Activated naive CD8-positive, alpha-beta T cell treated with anti-CD3 and anti-CD28 coated beads for 36 hours (primary cell): Measurements from ENCODE around the gene NUDT21. TPM values are rescaled to one million over a fixed set of nuclear protein-coding genes. Genes with fewer than 3 reads are reported as not detected.

Experiments
- DNase-seq: peaks from one replicate; pipeline ENCODE4 v3.0.0; 2021
- H3K27ac Mint-ChIP-seq: one replicate; pipeline ENCODE4 v1.8.0; 2022; ENCODE audit warnings: mild to moderate bottlenecking, moderate library complexity, mixed read lengths
- H3K27me3 Mint-ChIP-seq: one replicate; pipeline ENCODE4 v1.8.0; 2022; ENCODE audit warnings: mild to moderate bottlenecking, mixed read lengths
- H3K36me3 Mint-ChIP-seq: one replicate; pipeline ENCODE4 v1.8.0; 2021; ENCODE audit warnings: mild to moderate bottlenecking, mixed read lengths
- H3K4me1 Mint-ChIP-seq: one replicate; pipeline ENCODE4 v1.8.0; 2021; ENCODE audit warnings: mixed read lengths
- H3K4me3 Mint-ChIP-seq: one replicate; pipeline ENCODE4 v1.8.0; 2022; ENCODE audit warnings: mild to moderate bottlenecking, moderate library complexity, mixed read lengths
- H3K9me3 Mint-ChIP-seq: one replicate; pipeline ENCODE4 v1.8.0; 2022; ENCODE audit warnings: mixed read lengths
- total RNA-seq, 2 experiments: library from RNA; stranded (reverse); gene quantifications; one replicate each; pipeline ENCODE4 v1.2.3, GENCODE V29; 2021

NUDT21 gene
- total RNA-seq, 2 experiments from 2014 or later: 319 to 323 TPM

DNA sequence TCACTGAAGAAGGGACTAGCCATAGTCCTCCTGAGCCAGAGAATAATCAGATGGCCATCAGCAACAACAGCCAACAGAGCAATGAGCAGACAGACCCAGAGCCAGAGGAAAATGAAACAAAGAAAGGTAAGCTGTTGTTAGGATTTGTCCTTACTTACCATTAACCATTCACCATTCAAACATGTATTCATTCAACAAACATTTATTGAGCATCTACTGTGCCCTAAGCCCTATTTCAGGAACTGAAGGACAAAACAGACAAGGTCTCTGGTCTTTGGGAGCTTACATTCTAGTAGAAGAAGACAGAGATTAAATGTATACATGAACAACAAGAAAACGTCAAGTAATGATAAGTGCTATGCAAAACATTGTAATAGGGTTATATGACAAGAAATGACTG, 19.5 kb upstream of the NUDT21 start:
- no peak overlapping the region for H3K4me3 Mint-ChIP-seq
- H3K9me3 Mint-ChIP-seq: no peaks in the 10 kb centered on the region
- H3K36me3 Mint-ChIP-seq: peaks cover 39% of the 10 kb centered on the region
- peaks cover 1% of the 10 kb centered on the region for H3K4me1 Mint-ChIP-seq
- DNase-seq: no peak
- no peak overlapping the region for H3K27ac Mint-ChIP-seq
- H3K27me3 Mint-ChIP-seq: no peaks in the 10 kb centered on the region

DNA sequence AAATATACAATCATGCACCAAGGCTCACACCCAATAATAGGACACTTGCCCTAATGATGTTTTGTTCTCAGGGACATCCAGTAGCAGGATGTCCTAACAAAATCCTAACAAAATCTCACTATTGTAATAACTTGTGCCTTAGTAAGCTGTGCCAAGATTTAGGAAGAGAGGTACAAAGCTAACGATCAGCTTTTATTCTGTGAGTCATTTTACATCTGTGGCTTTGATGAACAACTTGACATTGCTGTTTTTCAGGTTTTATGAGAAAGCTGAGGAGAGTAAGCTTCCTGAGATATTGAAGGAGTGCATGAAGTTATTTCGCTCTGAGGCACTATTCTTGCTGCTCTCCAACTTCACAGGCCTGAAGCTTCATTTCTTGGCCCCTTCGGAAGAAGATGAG, 19.1 kb upstream of the NUDT21 start:
- no peak for DNase-seq
- Mint-ChIP-seq H3K4me3 (no peak overlapping the region), H3K9me3 (no peaks in the 10 kb centered on the region), H3K4me1 (peaks cover 1% of the 10 kb centered on the region), H3K27ac (no peak overlapping the region), H3K36me3 (peaks cover 40% of the 10 kb centered on the region), H3K27me3 (no peaks in the 10 kb centered on the region)

DNA sequence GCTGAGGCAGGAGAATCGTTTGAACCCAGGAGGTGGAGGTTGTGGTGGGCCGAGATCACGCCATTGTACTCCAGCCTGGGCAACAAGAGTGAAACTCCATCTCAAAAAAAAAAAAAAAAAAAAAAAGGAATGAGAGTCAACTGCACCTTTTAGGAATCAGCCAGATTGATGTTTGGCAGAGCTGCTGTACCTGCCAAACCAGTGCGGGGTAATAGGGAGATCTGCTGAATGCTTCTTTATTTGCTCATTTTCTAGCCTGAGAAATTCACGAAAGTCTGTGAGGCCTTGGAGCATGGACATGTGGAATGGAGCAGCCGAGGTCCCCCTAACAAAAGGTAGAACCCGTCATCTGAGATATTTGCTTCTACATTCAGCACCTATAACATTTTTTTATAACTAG, 18.6 kb upstream of the NUDT21 start:
- no peaks in the 10 kb centered on the region for H3K9me3 Mint-ChIP-seq
- no peak overlapping the region for H3K4me3 Mint-ChIP-seq
- H3K36me3 Mint-ChIP-seq: peaks cover 36% of the 10 kb centered on the region
- DNase-seq: no peak
- peaks cover 1% of the 10 kb centered on the region for H3K4me1 Mint-ChIP-seq
- H3K27me3 Mint-ChIP-seq: no peaks in the 10 kb centered on the region
- H3K27ac Mint-ChIP-seq: no peak overlapping the region

DNA sequence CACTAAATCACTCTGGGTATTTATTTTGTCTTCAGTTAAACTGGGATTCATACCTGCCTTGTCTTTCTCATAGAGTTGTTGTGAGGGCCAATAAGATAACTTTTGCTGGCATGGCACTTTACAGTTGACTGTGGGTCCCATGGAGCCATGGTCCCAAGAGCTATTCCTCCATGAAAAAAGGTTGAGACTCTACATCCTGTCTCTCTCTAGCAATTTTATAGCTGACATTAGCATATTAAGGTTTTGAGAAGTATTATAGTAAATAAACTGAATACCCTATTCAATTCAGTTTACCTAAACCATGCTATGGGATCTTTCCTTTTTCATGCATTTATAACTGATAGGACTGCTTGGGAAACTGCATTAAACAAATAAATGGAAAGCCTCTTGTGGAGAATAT, 17.7 kb upstream of the NUDT21 start:
- Mint-ChIP-seq H3K9me3 (no peaks in the 10 kb centered on the region), H3K36me3 (peaks cover 41% of the 10 kb centered on the region), H3K4me1 (peaks cover 1% of the 10 kb centered on the region), H3K27ac (no peak overlapping the region), H3K4me3 (no peak overlapping the region), H3K27me3 (no peaks in the 10 kb centered on the region)
- DNase-seq: no peak

DNA sequence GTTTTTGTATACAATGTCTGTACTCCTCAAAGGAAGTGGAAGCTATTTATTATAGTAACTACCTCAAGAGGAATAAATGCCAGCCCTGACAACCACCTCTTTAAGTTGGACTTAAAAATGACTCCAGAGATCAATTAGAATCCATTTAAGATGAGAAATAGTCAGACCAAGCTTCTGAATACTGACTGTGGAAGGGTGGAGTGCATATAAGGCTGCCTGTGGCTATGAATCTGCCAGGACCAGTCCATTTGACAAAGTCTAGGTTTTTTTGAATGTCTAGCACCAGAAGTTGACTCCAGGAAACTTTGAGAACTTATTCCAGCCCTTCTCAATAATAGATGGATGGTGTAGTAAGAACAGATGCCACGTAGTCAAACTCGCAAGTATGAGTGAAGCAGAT, 15.2 kb upstream of the NUDT21 start:
- no peak for DNase-seq

DNA sequence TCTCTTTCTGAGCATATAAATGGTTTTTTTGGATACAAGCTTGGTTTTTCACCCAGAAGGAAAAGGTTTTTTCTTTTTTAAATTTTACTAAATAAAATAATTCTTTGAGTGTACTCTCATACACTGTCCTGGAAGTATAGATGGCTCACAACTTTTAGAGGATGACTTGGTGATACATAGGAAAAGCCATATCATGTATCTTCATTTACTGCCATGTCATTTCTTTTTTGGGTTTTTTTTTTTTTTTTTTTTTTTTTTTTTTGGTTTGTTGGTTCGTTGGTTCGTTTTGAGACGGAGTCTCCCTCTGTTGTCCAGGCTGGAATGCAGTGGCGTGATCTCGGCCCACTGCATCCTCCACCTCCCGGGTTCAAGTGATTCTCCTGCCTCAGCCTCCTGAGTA, 12.0 kb upstream of the NUDT21 start:
- Mint-ChIP-seq H3K27me3 (no peaks in the 10 kb centered on the region), H3K4me1 (no peaks in the 10 kb centered on the region), H3K27ac (no peak overlapping the region), H3K36me3 (peaks cover 24% of the 10 kb centered on the region), H3K9me3 (no peaks in the 10 kb centered on the region), H3K4me3 (no peak overlapping the region)
- no peak for DNase-seq

More for the DNA sequence above, 15.2 kb upstream of the NUDT21 start:
- no peaks in the 10 kb centered on the region for H3K9me3 Mint-ChIP-seq
- peaks cover 35% of the 10 kb centered on the region for H3K36me3 Mint-ChIP-seq
- no peak overlapping the region for H3K4me3 Mint-ChIP-seq
- no peak overlapping the region for H3K27ac Mint-ChIP-seq
- no peaks in the 10 kb centered on the region for H3K4me1 Mint-ChIP-seq
- no peaks in the 10 kb centered on the region for H3K27me3 Mint-ChIP-seq

DNA sequence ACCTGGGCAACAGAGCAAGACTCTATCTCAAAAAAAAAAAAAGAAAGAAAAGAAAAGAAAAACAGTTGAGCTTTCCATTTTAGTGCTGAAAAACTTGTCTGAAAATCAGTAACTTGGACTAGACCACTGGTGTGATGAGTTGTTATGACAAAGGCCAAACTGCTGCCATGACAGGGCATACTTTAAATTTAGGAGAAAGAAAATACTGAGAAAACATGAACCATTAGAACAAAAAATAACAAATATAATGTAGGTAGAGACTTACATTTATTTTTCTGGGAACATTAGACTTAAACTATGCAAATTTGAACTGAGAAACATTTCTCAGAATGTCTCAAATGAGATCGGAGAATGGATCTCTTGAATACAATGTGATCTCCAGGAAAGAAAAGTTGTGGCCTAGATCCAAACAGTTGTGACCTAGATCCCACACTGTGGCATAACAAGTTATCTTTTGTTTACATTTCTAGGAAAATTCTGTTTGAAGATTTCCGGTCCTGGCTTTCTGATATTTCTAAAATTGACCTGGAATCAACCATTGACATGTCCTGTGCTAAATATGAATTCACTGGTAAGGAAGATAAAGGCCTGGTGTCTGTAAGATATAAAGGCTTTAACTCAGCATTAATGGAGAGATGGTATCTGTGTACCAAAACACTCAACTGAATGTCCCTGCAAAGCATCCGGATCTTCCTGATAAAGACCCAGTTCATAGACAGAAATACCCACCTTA, 11.1 kb upstream of the NUDT21 start:
- H3K9me3 Mint-ChIP-seq: no peaks in the 10 kb centered on the region
- no peaks in the 10 kb centered on the region for H3K4me1 Mint-ChIP-seq
- H3K36me3 Mint-ChIP-seq: peaks cover 29% of the 10 kb centered on the region
- H3K27me3 Mint-ChIP-seq: no peaks in the 10 kb centered on the region
- H3K4me3 Mint-ChIP-seq: no peak overlapping the region
- DNase-seq: no peak
- no peak overlapping the region for H3K27ac Mint-ChIP-seq

DNA sequence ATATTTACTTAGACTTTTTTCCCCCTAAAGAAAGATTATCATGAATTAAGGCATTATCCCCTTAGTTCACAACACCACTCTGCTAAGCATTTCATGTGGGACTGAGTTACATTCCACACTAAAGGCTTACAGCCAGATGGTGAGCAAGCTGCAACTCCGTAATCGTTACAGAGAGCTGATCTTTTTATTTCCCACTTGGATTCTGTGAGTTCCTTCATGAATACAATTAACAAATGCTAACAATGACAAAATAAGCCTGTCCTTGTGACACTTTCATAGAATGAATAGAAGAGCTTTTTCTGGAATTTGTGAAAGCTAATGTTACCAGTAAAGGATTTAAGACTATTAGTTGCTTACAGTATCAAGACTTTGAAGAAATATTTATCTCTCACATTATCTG, 9.0 kb upstream of the NUDT21 start:
- Mint-ChIP-seq H3K4me3 (no peak overlapping the region), H3K36me3 (peaks cover 39% of the 10 kb centered on the region), H3K27ac (no peak overlapping the region), H3K27me3 (no peaks in the 10 kb centered on the region), H3K4me1 (peaks cover 7% of the 10 kb centered on the region), H3K9me3 (no peaks in the 10 kb centered on the region)
- DNase-seq: no peak

DNA sequence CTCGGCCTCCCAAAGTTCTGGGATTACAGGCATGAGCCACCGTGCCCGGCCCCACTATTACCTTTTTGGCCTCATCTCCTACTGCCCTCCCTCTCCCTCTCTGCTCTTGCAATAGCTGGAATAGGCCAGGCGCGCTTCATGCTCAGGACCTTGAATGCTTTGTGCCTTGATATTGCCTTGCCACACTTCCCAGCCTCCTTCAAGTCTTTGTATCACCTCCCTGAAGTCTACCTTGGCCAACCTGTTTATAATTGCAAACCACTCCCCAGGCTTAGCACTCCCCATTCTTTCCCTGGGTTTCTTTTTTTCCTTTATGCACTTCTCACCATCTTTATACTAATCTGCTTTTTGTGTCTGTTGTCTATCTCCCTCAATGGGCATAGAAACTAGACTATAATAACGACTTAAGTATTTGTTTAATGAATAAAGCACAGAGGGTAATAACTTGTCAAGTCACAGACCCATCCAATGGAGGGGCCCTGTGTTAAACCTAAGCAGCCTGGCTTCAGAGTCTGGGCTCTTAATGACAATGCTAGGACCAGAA, 6.9 kb upstream of the NUDT21 start:
- H3K36me3 Mint-ChIP-seq: peaks cover 46% of the 10 kb centered on the region
- H3K4me1 Mint-ChIP-seq: peaks cover 10% of the 10 kb centered on the region
- no peaks in the 10 kb centered on the region for H3K27me3 Mint-ChIP-seq
- H3K27ac Mint-ChIP-seq: no peak overlapping the region
- no peaks in the 10 kb centered on the region for H3K9me3 Mint-ChIP-seq
- DNase-seq: no peak
- H3K4me3 Mint-ChIP-seq: no peak overlapping the region

DNA sequence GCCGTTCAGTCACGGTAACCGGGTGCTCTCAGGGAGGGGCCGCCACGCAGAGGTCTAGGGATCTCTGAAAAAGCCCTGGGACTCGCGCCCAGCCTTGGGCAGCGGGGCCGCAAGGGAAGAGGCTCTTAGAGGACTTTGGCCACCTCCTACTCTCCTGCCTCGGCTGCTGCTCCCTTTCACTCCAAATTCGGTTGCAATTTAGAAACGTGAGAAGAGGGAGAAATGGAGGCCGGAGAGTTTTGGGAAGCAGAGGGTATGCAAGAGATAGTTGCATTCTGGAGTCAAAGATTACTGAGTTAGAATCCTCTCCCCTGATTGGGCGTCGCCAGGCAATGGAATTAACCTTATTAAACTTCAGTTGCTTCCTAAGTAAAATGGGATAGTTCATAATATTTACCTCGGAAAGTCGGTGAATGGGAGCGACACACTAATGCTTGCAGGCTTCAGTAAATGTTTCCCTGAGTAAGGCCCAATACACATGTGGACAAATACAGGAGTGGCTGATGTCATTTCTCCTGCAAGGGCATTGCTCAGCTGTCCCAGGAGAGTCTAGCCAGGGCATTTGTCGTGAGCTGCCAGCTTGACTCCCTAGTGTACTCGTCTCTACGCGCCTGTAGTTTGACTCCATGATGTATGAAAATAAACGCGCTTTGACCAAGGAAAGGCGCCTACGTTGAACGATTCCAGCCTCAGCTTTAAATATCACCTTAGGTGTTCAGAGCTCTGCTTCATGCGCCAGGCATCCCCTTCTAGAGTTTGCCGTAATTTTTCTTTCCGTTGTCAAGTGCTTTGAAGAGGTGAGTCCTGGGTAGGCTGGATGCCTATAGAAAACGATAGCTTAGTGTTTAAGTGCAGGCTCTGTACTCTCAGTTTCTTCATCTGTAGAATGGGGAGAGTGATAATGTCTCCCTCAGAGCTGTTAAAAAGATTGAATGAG, 889 bp upstream of the NUDT21 start:
- Mint-ChIP-seq H3K27me3 (no peaks in the 10 kb centered on the region), H3K4me3 (peak overlapping the region; percentile 94), H3K9me3 (no peaks in the 10 kb centered on the region), H3K36me3 (peaks cover 54% of the 10 kb centered on the region), H3K4me1 (peaks cover 41% of the 10 kb centered on the region), H3K27ac (peak overlapping the region; percentile 92)
- no peak for DNase-seq

DNA sequence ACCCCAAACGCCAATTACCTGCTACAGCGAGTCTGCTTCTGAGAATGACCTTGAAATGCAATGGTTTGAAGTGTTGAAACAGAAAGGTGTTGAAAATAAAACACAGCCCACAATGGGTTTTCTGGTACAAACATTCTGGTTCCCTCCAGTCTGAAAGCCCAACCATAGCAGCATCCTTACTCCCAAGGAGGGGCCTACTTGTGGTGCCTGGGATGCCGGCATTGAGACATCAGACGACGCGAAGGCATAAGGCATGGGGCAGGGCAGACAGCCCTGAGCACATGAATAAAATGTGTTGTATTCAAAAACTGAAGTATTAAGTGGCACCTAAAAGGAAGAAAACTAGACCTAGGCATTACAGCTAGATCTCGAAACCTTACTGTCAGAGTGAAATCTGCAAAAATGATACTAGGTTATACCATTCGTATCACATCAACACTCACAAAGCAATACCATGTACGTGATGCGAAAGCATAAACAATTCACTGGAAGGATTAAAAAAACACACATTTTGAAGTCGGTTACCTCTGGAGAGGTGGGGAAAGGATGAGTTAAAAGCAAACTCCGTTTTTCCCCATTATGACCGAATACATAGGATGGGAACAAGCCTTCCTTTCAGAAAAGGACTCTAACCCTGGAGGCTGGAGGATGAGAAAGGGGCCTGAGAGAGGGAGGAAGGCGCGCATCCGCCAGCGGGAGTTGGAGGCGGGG, 702 bp downstream of the NUDT21 start:
- H3K4me1 Mint-ChIP-seq: peaks cover 33% of the 10 kb centered on the region
- peak overlapping the region; percentile 92 for H3K27ac Mint-ChIP-seq
- DNase-seq: no peak
- no peaks in the 10 kb centered on the region for H3K9me3 Mint-ChIP-seq
- peak overlapping the region; percentile 94 for H3K4me3 Mint-ChIP-seq
- H3K27me3 Mint-ChIP-seq: no peaks in the 10 kb centered on the region
- H3K36me3 Mint-ChIP-seq: peaks cover 42% of the 10 kb centered on the region

DNA sequence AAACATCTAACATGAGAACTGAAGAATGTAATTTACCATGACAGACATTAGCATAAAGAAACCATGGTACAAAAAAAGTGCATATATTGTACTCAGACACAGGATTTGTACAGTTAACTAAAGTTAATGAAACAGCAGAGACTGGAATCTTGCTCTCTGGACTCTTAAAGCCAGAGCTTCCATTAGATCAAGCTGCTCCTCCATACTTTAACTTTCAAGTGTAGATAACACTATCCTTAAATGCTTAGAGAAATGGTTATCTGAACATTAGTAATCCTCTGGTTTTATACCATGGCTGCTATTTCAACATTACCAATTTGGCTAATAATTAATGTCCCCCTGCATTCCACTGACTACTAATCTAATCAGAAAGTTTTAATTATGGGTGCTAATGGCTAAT, 3.1 kb downstream of the NUDT21 start:
- no peaks in the 10 kb centered on the region for H3K27me3 Mint-ChIP-seq
- H3K36me3 Mint-ChIP-seq: peaks cover 26% of the 10 kb centered on the region
- H3K4me3 Mint-ChIP-seq: no peak overlapping the region
- peaks cover 31% of the 10 kb centered on the region for H3K4me1 Mint-ChIP-seq
- no peak for DNase-seq
- no peaks in the 10 kb centered on the region for H3K9me3 Mint-ChIP-seq
- H3K27ac Mint-ChIP-seq: peak overlapping the region; percentile 78

DNA sequence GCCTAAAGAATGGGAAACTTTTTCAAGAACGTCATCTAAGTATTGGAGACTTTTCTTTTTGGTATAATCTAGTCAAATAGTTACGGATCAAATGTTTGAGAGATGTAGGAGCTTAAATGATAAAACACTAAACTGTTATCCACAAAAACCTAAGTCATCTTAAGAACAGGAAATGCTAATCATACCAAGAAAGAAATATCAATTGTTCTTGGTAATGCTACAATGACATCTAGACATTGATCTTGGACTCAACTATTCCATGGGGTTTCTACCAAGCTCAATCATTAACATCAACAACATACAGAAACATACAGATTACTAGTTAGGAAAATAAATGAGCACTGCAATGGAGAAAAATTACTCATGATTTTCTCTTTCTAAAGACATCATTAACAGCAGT, 3.8 kb downstream of the NUDT21 start:
- H3K27me3 Mint-ChIP-seq: no peaks in the 10 kb centered on the region
- H3K9me3 Mint-ChIP-seq: no peaks in the 10 kb centered on the region
- peaks cover 28% of the 10 kb centered on the region for H3K36me3 Mint-ChIP-seq
- H3K27ac Mint-ChIP-seq: peak overlapping the region; percentile 78
- H3K4me1 Mint-ChIP-seq: peaks cover 28% of the 10 kb centered on the region
- no peak overlapping the region for H3K4me3 Mint-ChIP-seq
- DNase-seq: no peak

DNA sequence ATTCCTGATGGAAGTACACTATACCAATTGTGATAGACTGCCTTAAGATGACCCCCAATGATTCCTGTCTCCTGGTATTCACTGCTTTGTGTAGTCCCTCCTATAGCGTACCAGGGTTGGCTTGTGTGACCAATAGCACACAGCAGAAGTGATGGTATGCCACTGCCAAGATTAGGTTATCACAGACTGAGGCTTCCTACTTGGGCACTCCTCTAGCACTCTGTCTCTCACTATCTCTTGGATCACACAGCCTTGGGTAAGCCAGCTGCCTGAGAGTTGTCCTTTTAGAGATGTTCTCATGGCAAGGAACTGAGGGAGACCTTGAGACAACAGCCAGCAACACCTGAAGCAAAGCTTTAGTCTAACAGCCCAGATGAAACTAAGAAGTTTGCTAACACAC, 13.1 kb downstream of the NUDT21 start:
- H3K36me3 Mint-ChIP-seq: peaks cover 26% of the 10 kb centered on the region
- no peaks in the 10 kb centered on the region for H3K9me3 Mint-ChIP-seq
- H3K4me1 Mint-ChIP-seq: peaks cover 6% of the 10 kb centered on the region
- no peak overlapping the region for H3K4me3 Mint-ChIP-seq
- no peak overlapping the region for H3K27ac Mint-ChIP-seq
- no peaks in the 10 kb centered on the region for H3K27me3 Mint-ChIP-seq
- no peak for DNase-seq

DNA sequence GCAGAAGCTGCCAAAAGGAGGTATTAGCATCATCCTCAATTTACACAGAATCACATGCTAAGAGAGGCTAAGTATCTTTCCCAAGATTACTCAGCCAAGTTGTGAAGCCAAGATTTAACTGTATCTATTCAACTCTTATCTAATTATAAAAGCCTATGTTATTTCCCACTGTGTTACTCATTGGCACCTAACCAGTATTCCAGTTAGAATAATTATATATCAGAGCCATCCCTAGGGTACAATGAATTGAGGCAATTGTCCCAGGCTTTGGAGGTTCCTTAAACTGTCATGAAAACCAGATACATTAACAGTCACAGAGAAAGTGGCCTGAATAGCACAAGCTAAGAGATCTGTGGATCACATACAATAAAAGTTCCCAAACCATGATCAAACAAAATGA, 14.9 kb downstream of the NUDT21 start:
- H3K36me3 Mint-ChIP-seq: peaks cover 27% of the 10 kb centered on the region
- no peak for DNase-seq
- H3K27ac Mint-ChIP-seq: no peak overlapping the region
- H3K27me3 Mint-ChIP-seq: no peaks in the 10 kb centered on the region
- H3K9me3 Mint-ChIP-seq: no peaks in the 10 kb centered on the region
- H3K4me3 Mint-ChIP-seq: no peak overlapping the region
- H3K4me1 Mint-ChIP-seq: peaks cover 3% of the 10 kb centered on the region
